IMR-90 (cell line): ENCODE data around the gene PRELP. TPM values are rescaled to one million over a fixed set of nuclear protein-coding genes. Genes with fewer than 3 reads are reported as not detected.

Experiments used
- ATAC-seq: fragments of 200-7000 bp; cut with Tn5 transposase; 2 replicates; pipeline ENCODE4 v1.9.1; 2020; ENCODE audit warnings: low read depth, mild to moderate bottlenecking, moderate library complexity
- BruUV-seq: library from RNA; stranded (reverse); fragments of 400-500 nt; replicated peaks from 2 replicates; lab custom pipeline; 2021; lab: Mats Ljungman, UMichigan
- CTCF ChIA-PET: fragments of 300-600 bp; formaldehyde crosslinking; extraction: SDS; loops from one replicate; lab custom pipeline; 2021; ENCODE audit warnings: antibody characterized with exemption; lab: Yijun Ruan, JAX
- POLR2A ChIA-PET: fragments of 300-600 bp; sonication (Branson Sonifier 250); formaldehyde crosslinking; loops from one replicate; lab custom pipeline; 2022; ENCODE audit warnings: antibody characterized with exemption; ENCODE audit not compliant: unreplicated experiment; lab: Charles Lee
- DNase-seq: peaks from one replicate; pipeline ENCODE4 v3.0.0; 2013
- H2AFZ ChIP-seq: replicated peaks from 2 replicates; pipeline ENCODE3; 2013; ENCODE audit warnings: low read length, mild to moderate bottlenecking; ENCODE audit not compliant: poor library complexity
- H2AK5ac ChIP-seq: 2 replicates; pipeline ENCODE4 v1.6.1; 2013; ENCODE audit warnings: low read depth, low read length, inconsistent platforms
- H2AK9ac ChIP-seq: replicated peaks from 2 replicates; pipeline ENCODE3; 2013; ENCODE audit warnings: mild to moderate bottlenecking, low read depth, low read length, moderate library complexity; ENCODE audit not compliant: poor library complexity
- H2BK120ac ChIP-seq: 2 replicates; pipeline ENCODE4 v1.6.1; 2013; ENCODE audit warnings: low read depth, low read length, inconsistent platforms
- H2BK15ac ChIP-seq: 3 replicates; pipeline ENCODE4 v1.6.1; 2013; ENCODE audit warnings: low read depth, low read length, inconsistent platforms
- H2BK20ac ChIP-seq: 2 replicates; pipeline ENCODE4 v1.6.1; 2013; ENCODE audit warnings: low read depth, mild to moderate bottlenecking, inconsistent platforms, low read length, moderate library complexity
- H2BK5ac ChIP-seq: 2 replicates; pipeline ENCODE4 v1.6.1; 2013; ENCODE audit warnings: mild to moderate bottlenecking, low read depth, low read length, inconsistent platforms; ENCODE audit not compliant: poor library complexity, severe bottlenecking
- H3K14ac ChIP-seq: replicated peaks from 2 replicates; pipeline ENCODE4 v1.6.1; 2013; ENCODE audit warnings: low read depth, low read length, inconsistent platforms
- H3K18ac ChIP-seq: 2 replicates; pipeline ENCODE4 v1.6.1; 2013; ENCODE audit warnings: low read depth, low read length, control low read depth
- H3K23ac ChIP-seq: 2 replicates; pipeline ENCODE4 v1.6.1; 2013; ENCODE audit warnings: low read depth, low read length, inconsistent platforms
- H3K27ac ChIP-seq: 2 replicates; pipeline ENCODE4 v1.5.1; 2013; ENCODE audit warnings: mild to moderate bottlenecking, control low read depth, low read length; ENCODE audit not compliant: insufficient read depth
- H3K27me3 ChIP-seq: 2 replicates; pipeline ENCODE4 v1.6.1; 2013; ENCODE audit warnings: low read length; ENCODE audit not compliant: control insufficient read depth, insufficient read depth
- H3K36me3 ChIP-seq: 2 replicates; pipeline ENCODE4 v1.6.1; 2013; ENCODE audit warnings: low read length, mixed read lengths; ENCODE audit not compliant: control insufficient read depth, insufficient read depth
- H3K4ac ChIP-seq: 2 replicates; pipeline ENCODE4 v1.6.1; 2013; ENCODE audit warnings: low read depth, low read length, inconsistent platforms
- H3K4me1 ChIP-seq: 2 replicates; pipeline ENCODE4 v1.6.1; 2013; ENCODE audit warnings: low read length, mixed read lengths; ENCODE audit not compliant: control insufficient read depth, insufficient read depth
- H3K4me2 ChIP-seq: 2 replicates; pipeline ENCODE4 v1.6.1; 2013; ENCODE audit warnings: low read depth, mild to moderate bottlenecking, control low read depth, low read length, moderate library complexity
- H3K4me3 ChIP-seq: 2 replicates; pipeline ENCODE4 v1.5.1; 2013; ENCODE audit warnings: low read depth, mild to moderate bottlenecking, control low read depth, low read length, moderate library complexity; ENCODE audit not compliant: insufficient read depth
- H3K56ac ChIP-seq: 2 replicates; pipeline ENCODE4 v1.6.1; 2013; ENCODE audit warnings: low read length, inconsistent platforms; ENCODE audit not compliant: insufficient read depth; ENCODE audit errors: extremely low read depth
- H3K79me1 ChIP-seq, 2 experiments: 2 replicates each; pipeline ENCODE4 v1.6.1; 2013; ENCODE audit warnings: low read length in 2 of 2, inconsistent platforms in 1 of 2, low read depth in 1 of 2
- H3K9ac ChIP-seq: 2 replicates; pipeline ENCODE4 v1.6.1; 2013; ENCODE audit warnings: low read depth, low read length, control low read depth
- H3K9me1 ChIP-seq: 2 replicates; pipeline ENCODE4 v1.6.1; 2013; ENCODE audit warnings: low read length, inconsistent platforms; ENCODE audit not compliant: insufficient read depth
- H3K9me3 ChIP-seq: 2 replicates; pipeline ENCODE4 v1.6.1; 2013; ENCODE audit warnings: low read length; ENCODE audit not compliant: control insufficient read depth, insufficient read depth
- H4K20me1 ChIP-seq: 2 replicates; pipeline ENCODE4 v1.6.1; 2013; ENCODE audit warnings: low read length, inconsistent platforms; ENCODE audit not compliant: insufficient read depth
- H4K5ac ChIP-seq: 2 replicates; pipeline ENCODE4 v1.6.1; 2013; ENCODE audit warnings: mild to moderate bottlenecking, low read depth, low read length, control low read depth
- H4K8ac ChIP-seq, 2 experiments: 2 replicates each; pipeline ENCODE4 v1.6.1; 2013; ENCODE audit warnings: low read depth in 2 of 2, low read length in 2 of 2, control low read depth in 1 of 2, inconsistent platforms in 1 of 2
- H4K91ac ChIP-seq: 2 replicates; pipeline ENCODE4 v1.6.1; 2013; ENCODE audit warnings: low read depth, low read length, inconsistent platforms; ENCODE audit not compliant: insufficient read depth
- BHLHE40 ChIP-seq: fragments of 150-350 bp; IDR thresholded peaks from 2 replicates; pipeline ENCODE4 v1.6.1; 2016; ENCODE audit warnings: mild to moderate bottlenecking, low read depth, low read length
- CEBPB ChIP-seq: IDR thresholded peaks from 2 replicates; pipeline ENCODE4 v1.6.1; 2012; ENCODE audit warnings: low read depth, low read length, improper control_type of control experiment
- CHD1 ChIP-seq: IDR thresholded peaks from 2 replicates; pipeline ENCODE4 v1.6.1; 2012; ENCODE audit warnings: low read depth, low read length, improper control_type of control experiment
- FOS ChIP-seq: fragments of 150-350 bp; IDR thresholded peaks from 2 replicates; pipeline ENCODE4 v1.6.1; 2016; ENCODE audit warnings: low read depth, low read length
- MAFK ChIP-seq: IDR thresholded peaks from 2 replicates; pipeline ENCODE4 v1.6.1; 2012; ENCODE audit warnings: low read depth, low read length, improper control_type of control experiment
- MAZ ChIP-seq: IDR thresholded peaks from 2 replicates; pipeline ENCODE4 v1.6.1; 2012; ENCODE audit warnings: low read depth, mild to moderate bottlenecking, low read length, improper control_type of control experiment, moderate library complexity, borderline replicate concordance
- MXI1 ChIP-seq: IDR thresholded peaks from 2 replicates; pipeline ENCODE4 v1.6.1; 2012; ENCODE audit warnings: low read depth, mild to moderate bottlenecking, low read length, moderate library complexity, borderline replicate concordance
- NFE2L2 ChIP-seq: fragments of 150-350 bp; IDR thresholded peaks from 2 replicates; pipeline ENCODE4 v1.6.1; 2016; ENCODE audit warnings: low read depth, mild to moderate bottlenecking, low read length
- POLR2A ChIP-seq: IDR thresholded peaks from 2 replicates; pipeline ENCODE4 v1.6.1; 2012; ENCODE audit warnings: mild to moderate bottlenecking, low read depth, low read length
- RAD21 ChIP-seq: IDR thresholded peaks from 2 replicates; pipeline ENCODE4 v1.6.1; 2012; ENCODE audit warnings: low read length, improper control_type of control experiment
- RCOR1 ChIP-seq: IDR thresholded peaks from 2 replicates; pipeline ENCODE4 v1.6.1; 2012; ENCODE audit warnings: mild to moderate bottlenecking, low read length, improper control_type of control experiment; ENCODE audit not compliant: insufficient replicate concordance
- RFX5 ChIP-seq: IDR thresholded peaks from 2 replicates; pipeline ENCODE4 v1.8.0; 2012; ENCODE audit warnings: low read depth, mild to moderate bottlenecking, low read length, moderate library complexity
- SMC3 ChIP-seq: fragments of 150-350 bp; IDR thresholded peaks from 2 replicates; pipeline ENCODE4 v1.6.1; 2016; ENCODE audit warnings: low read depth, mild to moderate bottlenecking, antibody characterized with exemption, low read length, moderate library complexity
- WGBS, 2 experiments: methylation state at CpG; one replicate each; pipeline versions ENCODE4 v1.1.5 to v1.1.7; 2013; ENCODE audit warnings: missing lambda C conversion rate in 2 of 2; ENCODE audit not compliant: insufficient read length in 1 of 2; ENCODE audit errors: extremely low coverage in 2 of 2; 5-methylcytosine and 5-hydroxymethylcytosine counted together
- dilution Hi-C: fragments of 300-500 bp; cut with HindIII; formaldehyde crosslinking; loops from one replicate; pipeline ENCODE4 v1.14.3; 2018; ENCODE audit warnings: low sequenced_read_pairs; ENCODE audit not compliant: unreplicated experiment
- in situ Hi-C: fragments of 300-500 bp; cut with MboI; formaldehyde crosslinking; loops from 3 replicates; pipeline ENCODE4 v1.14.3; 2019; ENCODE audit warnings: low sequenced_read_pairs, inconsistent platforms, mixed read lengths
- intact Hi-C: fragments of 100-400 bp; cut with micrococcal nuclease; formaldehyde crosslinking; loops from 2 replicates; pipeline ENCODE4 v1.10.0; 2022
- polyA plus RNA-seq, 3 experiments: library from polyadenylated mRNA; depleted of rRNA; stranded (reverse); fragments of >200 nt; gene quantifications; 2 replicates each; pipeline ENCODE4 v1.2.3, GENCODE V29; 2012; ENCODE audit warnings: low replicate concordance in 1 of 3
- total RNA-seq: library from RNA; depleted of rRNA; stranded (reverse); fragments of >200 nt; gene quantifications from 2 replicates; pipeline ENCODE4 v1.2.3, GENCODE V29; 2012
- TF ChIP-seq, protein P1 (sequence below): fragments of 150-350 bp; IDR thresholded peaks from 2 replicates; pipeline ENCODE4 v1.6.1; 2017; ENCODE audit warnings: mild to moderate bottlenecking, antibody characterized with exemption, low read length, low read depth
- TF ChIP-seq, protein P2 (sequence below): conservative IDR thresholded peaks from 2 replicates; pipeline ENCODE4 v1.5.1; 2012; ENCODE audit warnings: mild to moderate bottlenecking, low read depth, low read length, improper control_type of control experiment
- TF ChIP-seq, protein P3 (sequence below): fragments of 150-350 bp; IDR thresholded peaks from 2 replicates; pipeline ENCODE4 v1.6.1; 2016; ENCODE audit warnings: low read depth, mild to moderate bottlenecking, low read length, moderate library complexity, borderline replicate concordance

Gene PRELP
- total and polyA plus RNA-seq, 2 of the 4 experiments (the other 2 are of a cell fraction), result 0.56 TPM; not detected in 1

DNA sequence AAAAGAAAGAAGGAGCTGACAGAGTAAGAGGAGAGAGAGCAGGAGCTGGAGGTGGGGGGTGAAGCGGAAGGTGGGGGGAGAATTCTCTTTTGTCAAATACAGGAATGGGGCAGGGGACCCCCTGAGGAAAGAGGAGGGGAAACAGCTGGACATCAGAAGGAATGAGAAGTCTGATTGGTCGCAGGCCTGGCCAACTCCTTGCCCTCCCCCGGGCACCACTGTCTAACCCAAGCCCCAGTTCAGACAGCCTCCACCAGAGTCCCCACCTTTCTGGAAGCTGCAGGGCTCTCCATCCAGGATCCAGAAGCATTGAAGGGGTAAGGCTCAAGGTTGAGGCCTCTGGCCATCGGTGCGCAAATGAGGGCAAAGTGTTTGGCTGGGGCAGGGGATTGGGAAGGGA, 18.3 kb downstream of the PRELP start, which contains the start of gene OPTC:
Gene OPTC (plus strand): TSS at position 253 of the 400 bp plus-strand sequence. CDS start 1,853 bp downstream, outside the sequence.
- dilution Hi-C loops, result no loop called here
- no peaks in the 10 kb centered on the region for H3K79me1 ChIP-seq
- ATAC-seq, result no peak
- no peak within 1 kb of the TSS for H2AK9ac ChIP-seq
- no peak within 1 kb of the TSS for H3K14ac ChIP-seq
- H4K20me1 ChIP-seq, result no peaks in the 10 kb centered on the region
- H2BK120ac ChIP-seq, result no peak within 1 kb of the TSS
- CTCF ChIA-PET, result interaction anchor here (1.2 kb wide), 1 partner anchor 152 kb away, joined by 3 read pairs; no protein-coding TSS in a partner anchor
- peaks cover 6% of the 10 kb centered on the region; the same call in 1 of the 2 replicates for H3K9me1 ChIP-seq
- in situ Hi-C loops, result no loop called here
- H2AFZ ChIP-seq, result no peak within 1 kb of the TSS
- no peak within 1 kb of the TSS for H2AK5ac ChIP-seq
- DNase-seq, result no peak
- no peak within 1 kb of the TSS for H4K8ac ChIP-seq
- H3K23ac ChIP-seq, result no peak within 1 kb of the TSS
- no peak within 1 kb of the TSS for H2BK5ac ChIP-seq
- TF ChIP-seq, protein P1, sequence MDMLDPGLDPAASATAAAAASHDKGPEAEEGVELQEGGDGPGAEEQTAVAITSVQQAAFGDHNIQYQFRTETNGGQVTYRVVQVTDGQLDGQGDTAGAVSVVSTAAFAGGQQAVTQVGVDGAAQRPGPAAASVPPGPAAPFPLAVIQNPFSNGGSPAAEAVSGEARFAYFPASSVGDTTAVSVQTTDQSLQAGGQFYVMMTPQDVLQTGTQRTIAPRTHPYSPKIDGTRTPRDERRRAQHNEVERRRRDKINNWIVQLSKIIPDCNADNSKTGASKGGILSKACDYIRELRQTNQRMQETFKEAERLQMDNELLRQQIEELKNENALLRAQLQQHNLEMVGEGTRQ, result no peak
- TF ChIP-seq, protein P2, sequence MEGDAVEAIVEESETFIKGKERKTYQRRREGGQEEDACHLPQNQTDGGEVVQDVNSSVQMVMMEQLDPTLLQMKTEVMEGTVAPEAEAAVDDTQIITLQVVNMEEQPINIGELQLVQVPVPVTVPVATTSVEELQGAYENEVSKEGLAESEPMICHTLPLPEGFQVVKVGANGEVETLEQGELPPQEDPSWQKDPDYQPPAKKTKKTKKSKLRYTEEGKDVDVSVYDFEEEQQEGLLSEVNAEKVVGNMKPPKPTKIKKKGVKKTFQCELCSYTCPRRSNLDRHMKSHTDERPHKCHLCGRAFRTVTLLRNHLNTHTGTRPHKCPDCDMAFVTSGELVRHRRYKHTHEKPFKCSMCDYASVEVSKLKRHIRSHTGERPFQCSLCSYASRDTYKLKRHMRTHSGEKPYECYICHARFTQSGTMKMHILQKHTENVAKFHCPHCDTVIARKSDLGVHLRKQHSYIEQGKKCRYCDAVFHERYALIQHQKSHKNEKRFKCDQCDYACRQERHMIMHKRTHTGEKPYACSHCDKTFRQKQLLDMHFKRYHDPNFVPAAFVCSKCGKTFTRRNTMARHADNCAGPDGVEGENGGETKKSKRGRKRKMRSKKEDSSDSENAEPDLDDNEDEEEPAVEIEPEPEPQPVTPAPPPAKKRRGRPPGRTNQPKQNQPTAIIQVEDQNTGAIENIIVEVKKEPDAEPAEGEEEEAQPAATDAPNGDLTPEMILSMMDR, result no peak
- TF ChIP-seq SMC3 (no peak), RAD21 (no peak), CHD1 (no peak), RCOR1 (no peak), MXI1 (no peak), BHLHE40 (no peak), MAZ (no peak), RFX5 (no peak), MAFK (no peak), POLR2A (no peak), FOS (no peak), CEBPB (no peak), NFE2L2 (no peak)
- TF ChIP-seq, protein P3, sequence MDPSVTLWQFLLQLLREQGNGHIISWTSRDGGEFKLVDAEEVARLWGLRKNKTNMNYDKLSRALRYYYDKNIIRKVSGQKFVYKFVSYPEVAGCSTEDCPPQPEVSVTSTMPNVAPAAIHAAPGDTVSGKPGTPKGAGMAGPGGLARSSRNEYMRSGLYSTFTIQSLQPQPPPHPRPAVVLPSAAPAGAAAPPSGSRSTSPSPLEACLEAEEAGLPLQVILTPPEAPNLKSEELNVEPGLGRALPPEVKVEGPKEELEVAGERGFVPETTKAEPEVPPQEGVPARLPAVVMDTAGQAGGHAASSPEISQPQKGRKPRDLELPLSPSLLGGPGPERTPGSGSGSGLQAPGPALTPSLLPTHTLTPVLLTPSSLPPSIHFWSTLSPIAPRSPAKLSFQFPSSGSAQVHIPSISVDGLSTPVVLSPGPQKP, result no peak
- no peak within 1 kb of the TSS for H3K4me3 ChIP-seq
- H3K18ac ChIP-seq, result no peak within 1 kb of the TSS
- intact Hi-C loops, result no loop called here
- no peaks in the 10 kb centered on the region for H3K9me3 ChIP-seq
- POLR2A ChIA-PET, result no interaction called here
- no peaks in the 10 kb centered on the region; the same call in 1 of the 2 replicates for H3K27me3 ChIP-seq
- no peak within 1 kb of the TSS for H3K9ac ChIP-seq
- H4K5ac ChIP-seq, result no peak within 1 kb of the TSS
- no peaks in the 10 kb centered on the region for H3K36me3 ChIP-seq
- WGBS, 2 experiments, result no CpG with 5 or more reads among the region's 5 CpGs
- H3K4me1 ChIP-seq, result no peaks in the 10 kb centered on the region
- BruUV-seq, result no TSS peak
- no peak within 1 kb of the TSS for H2BK20ac ChIP-seq
- no peak within 1 kb of the TSS for H3K4ac ChIP-seq
- no peak within 1 kb of the TSS for H2BK15ac ChIP-seq
- no peak within 1 kb of the TSS for H3K27ac ChIP-seq
- H3K56ac ChIP-seq, result no peak within 1 kb of the TSS
- no peak within 1 kb of the TSS for H4K91ac ChIP-seq
- H3K4me2 ChIP-seq, result no peak within 1 kb of the TSS
